ENCODE measurements around the gene ROMO1.

ROMO1 gene

DNA sequence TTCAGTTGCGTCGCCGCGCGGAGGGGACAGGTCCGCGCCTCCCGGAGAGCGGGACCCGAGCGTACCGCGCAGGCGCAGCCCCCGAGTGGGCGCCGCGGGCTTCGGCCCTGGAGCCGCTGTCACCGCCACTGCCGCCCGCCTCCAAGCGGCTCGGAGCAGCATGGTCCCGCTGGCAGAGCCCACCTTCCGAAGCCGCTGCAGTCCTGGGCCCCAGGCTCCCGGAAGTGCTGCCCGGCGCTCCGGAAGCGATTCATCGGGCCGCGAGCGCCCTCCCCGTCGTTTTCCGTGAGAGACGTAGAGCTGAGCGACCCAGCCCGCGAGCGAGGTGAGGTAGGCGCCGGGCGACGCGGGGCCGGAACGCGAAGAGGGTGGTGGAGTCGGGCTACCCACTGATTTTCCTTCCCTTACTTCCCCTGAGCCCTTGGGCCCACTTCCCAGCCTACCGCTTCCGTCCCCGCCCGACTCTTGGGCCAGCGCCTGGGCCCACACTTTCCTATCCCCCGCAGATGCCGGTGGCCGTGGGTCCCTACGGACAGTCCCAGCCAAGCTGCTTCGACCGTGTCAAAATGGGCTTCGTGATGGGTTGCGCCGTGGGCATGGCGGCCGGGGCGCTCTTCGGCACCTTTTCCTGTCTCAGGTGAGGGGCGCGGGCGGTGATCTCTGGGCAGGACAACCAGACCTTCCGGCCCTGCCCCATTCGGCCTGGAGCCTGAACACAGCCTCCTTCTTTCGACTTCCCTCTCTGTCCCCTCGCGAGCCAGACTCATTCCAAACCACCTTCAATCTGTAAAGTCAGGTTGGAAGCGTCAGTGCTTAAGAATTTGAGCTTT lies at the start of gene ROMO1, which contains the start of gene NFS1:
ROMO1 (plus strand) TSS at position 279 of the 830 bp plus-strand sequence; CDS start at position 507, 228 bp downstream.
NFS1 (minus strand) TSS at position 226 of the 830 bp plus-strand sequence; CDS start at position 162, 64 bp downstream.
- TF ChIP-seq SUZ12 (IDR thresholded peaks at IDR 0.05) (no peak), ELF4 (IDR thresholded peaks at IDR 0.05) (peak; percentile 40; the same call in 1 of the 2 replicates), L3MBTL2 (conservative IDR thresholded peaks at IDR 0.05) (0 out of 2 replicates have a peak, but pooled peaks have one; percentile 37)
- TF ChIP-seq, protein P1, sequence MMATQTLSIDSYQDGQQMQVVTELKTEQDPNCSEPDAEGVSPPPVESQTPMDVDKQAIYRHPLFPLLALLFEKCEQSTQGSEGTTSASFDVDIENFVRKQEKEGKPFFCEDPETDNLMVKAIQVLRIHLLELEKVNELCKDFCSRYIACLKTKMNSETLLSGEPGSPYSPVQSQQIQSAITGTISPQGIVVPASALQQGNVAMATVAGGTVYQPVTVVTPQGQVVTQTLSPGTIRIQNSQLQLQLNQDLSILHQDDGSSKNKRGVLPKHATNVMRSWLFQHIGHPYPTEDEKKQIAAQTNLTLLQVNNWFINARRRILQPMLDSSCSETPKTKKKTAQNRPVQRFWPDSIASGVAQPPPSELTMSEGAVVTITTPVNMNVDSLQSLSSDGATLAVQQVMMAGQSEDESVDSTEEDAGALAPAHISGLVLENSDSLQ (IDR thresholded peaks at IDR 0.05): peak; percentile 68
- CTCF ChIA-PET: interaction anchor here (1.5 kb wide), 1 partner anchor 12 kb away, joined by 3 read pairs; no protein-coding TSS in a partner anchor
- peak; percentile 91 for DNase-seq (ENCODE audit: extremely low spot score)
- POLR2A ChIA-PET: interaction anchor here (0.8 to 2.0 kb wide), 8 partner anchors 9 to 126 kb away, joined by 3 to 11 read pairs (median 4); partner anchors contain the start of gene RBM39

DNA sequence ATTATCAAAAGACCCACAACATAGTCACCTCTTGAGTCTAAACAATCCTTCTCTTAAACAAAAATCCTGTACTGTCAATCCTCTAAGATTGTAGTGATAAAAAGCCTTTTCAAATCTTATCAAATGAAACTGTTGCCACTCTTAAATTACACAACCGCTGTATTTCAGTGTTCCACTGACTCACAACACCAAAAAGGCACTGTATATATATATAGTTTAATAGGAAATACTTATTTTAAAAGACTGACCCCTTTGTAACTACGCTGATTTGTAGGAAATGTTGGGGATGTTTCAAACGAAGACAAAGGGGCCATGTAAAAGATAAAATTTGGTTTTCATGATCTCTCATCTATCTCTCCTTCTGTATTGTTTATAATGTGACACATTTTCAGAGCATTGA lies 48.6 kb upstream of the ROMO1 start:
- ChIA-PET CTCF (no interaction called here), POLR2A (no interaction called here)
- TF ChIP-seq FOXK2 (IDR thresholded peaks at IDR 0.05) (no peak), BHLHE40 (IDR thresholded peaks at IDR 0.05; ENCODE audit: borderline replicate concordance) (no peak), LEF1 (IDR thresholded peaks at IDR 0.05; ENCODE audit: borderline replicate concordance) (no peak), FOXA1 (IDR thresholded peaks at IDR 0.05) (no peak), TARDBP (IDR thresholded peaks at IDR 0.05) (no peak), ELF4 (IDR thresholded peaks at IDR 0.05) (no peak), CTBP1 (IDR thresholded peaks at IDR 0.05; ENCODE audit: borderline replicate concordance) (no peak), SP1 (IDR thresholded peaks at IDR 0.05) (no peak), ZNF384 (IDR thresholded peaks at IDR 0.05) (no peak), ARNT (IDR thresholded peaks at IDR 0.05) (no peak), SUZ12 (IDR thresholded peaks at IDR 0.05) (no peak), FOXM1 (IDR thresholded peaks at IDR 0.05; ENCODE audit: borderline replicate concordance) (no peak), HDGF (IDR thresholded peaks at IDR 0.05; ENCODE audit: borderline replicate concordance) (no peak), L3MBTL2 (conservative IDR thresholded peaks at IDR 0.05) (no peak)
- DNase-seq (ENCODE audit: extremely low spot score): no peak

DNA sequence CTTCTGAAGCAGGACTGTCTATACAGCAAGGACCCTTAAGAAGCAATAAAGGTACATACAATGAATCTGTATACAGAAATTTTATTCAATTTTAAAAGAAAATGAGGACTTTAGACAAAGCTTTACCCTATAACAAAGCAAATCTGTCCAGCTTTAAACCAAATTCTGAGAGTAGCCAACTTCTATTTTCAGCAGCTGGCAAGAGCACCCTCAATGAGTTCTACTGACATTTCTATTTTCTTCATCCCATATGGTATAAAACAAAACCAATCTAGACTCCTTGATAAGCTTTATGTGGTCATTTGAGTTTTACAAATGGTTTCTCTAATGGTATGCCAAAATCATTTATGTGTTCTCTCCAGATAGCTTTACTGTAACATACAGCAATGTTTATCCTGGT lies 47.2 kb upstream of the ROMO1 start:
- TF ChIP-seq CTBP1 (IDR thresholded peaks at IDR 0.05; ENCODE audit: borderline replicate concordance) (no peak), SUZ12 (IDR thresholded peaks at IDR 0.05) (no peak), FOXK2 (IDR thresholded peaks at IDR 0.05) (no peak), LEF1 (IDR thresholded peaks at IDR 0.05; ENCODE audit: borderline replicate concordance) (no peak), ELF4 (IDR thresholded peaks at IDR 0.05) (no peak), ZNF384 (IDR thresholded peaks at IDR 0.05) (no peak), ARNT (IDR thresholded peaks at IDR 0.05) (no peak), SP1 (IDR thresholded peaks at IDR 0.05) (no peak), L3MBTL2 (conservative IDR thresholded peaks at IDR 0.05) (no peak)
- ChIA-PET POLR2A (interaction anchor here (1.0 to 1.7 kb wide), 3 partner anchors 12 to 90 kb away, joined by 3 to 7 read pairs (median 7); partner anchors contain the start of genes CPNE1, RBM12 and RBM39), CTCF (interaction anchor here (0.9 kb wide), 1 partner anchor 33 kb away, joined by 3 read pairs; no protein-coding TSS in a partner anchor)
- no peak for DNase-seq (ENCODE audit: extremely low spot score)

DNA sequence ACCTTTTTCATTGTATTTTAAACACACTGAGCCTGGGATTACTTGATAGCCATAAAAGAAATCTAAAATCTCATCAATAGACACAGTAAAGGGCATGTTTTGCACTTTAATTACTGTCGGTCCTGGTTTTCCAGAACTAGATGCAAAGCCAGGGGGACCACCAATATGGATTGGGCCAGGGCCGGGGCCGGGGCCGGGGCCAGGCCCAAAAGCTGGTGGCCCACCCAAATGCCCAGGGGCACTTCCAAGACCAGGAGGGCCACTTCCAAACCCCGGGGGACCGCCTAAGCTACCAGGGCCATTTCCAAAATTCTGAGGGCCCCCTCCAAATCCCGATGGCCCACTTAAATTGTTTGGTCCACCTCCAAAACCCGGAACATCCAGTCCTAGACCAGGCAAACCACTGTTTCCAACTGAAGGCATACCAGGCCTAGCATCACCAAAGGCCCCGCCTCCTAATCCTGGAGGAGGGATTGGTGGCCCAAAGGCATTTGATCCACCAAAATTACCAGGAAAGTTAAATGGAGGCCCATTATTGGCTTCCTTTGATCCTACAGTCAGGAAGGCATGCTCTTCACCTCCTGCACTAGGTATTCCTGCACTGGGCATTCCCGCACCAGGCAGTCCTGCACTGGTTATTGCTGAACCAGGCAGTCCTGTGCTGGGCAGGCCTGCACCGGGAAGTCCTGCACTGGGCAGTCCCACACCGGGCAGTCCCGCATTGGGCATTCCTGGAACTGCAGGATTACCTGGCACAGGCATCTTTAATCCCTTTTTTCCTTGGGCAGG lies 46.4 kb upstream of the ROMO1 start:
- CTCF ChIA-PET: no interaction called here
- TF ChIP-seq FOXA1 (IDR thresholded peaks at IDR 0.05) (no peak), ZNF384 (IDR thresholded peaks at IDR 0.05) (no peak), ARNT (IDR thresholded peaks at IDR 0.05) (no peak), HDGF (IDR thresholded peaks at IDR 0.05; ENCODE audit: borderline replicate concordance) (no peak), NFRKB (IDR thresholded peaks at IDR 0.05) (no peak), SUZ12 (IDR thresholded peaks at IDR 0.05) (no peak), L3MBTL2 (conservative IDR thresholded peaks at IDR 0.05) (no peak), CTBP1 (IDR thresholded peaks at IDR 0.05; ENCODE audit: borderline replicate concordance) (no peak), ELF4 (IDR thresholded peaks at IDR 0.05) (no peak), TARDBP (IDR thresholded peaks at IDR 0.05) (no peak)
- TF ChIP-seq, protein P1 (IDR thresholded peaks at IDR 0.05): no peak
- no peak for DNase-seq (ENCODE audit: extremely low spot score)
- POLR2A ChIA-PET: interaction anchor here (1.0 to 1.7 kb wide), 3 partner anchors 11 to 89 kb away, joined by 3 to 7 read pairs (median 7); partner anchors contain the start of genes CPNE1, RBM12 and RBM39

DNA sequence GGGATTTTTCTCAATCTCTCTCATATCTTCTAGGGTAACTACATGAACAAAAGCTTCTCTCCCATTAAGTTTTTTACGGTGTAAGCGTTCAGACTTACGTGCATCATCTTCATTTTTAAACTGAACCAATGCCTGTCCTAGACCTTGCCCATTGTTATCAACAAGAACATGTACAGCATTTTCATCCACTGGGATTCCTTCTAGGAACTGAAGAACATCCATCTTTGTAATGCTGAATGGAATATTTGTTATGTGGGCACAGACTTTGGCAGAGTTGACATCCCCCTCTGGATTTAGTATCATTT lies 45.8 kb upstream of the ROMO1 start:
- TF ChIP-seq FOXK2 (IDR thresholded peaks at IDR 0.05): no peak
- no peak for TF ChIP-seq FOXM1 (IDR thresholded peaks at IDR 0.05; ENCODE audit: borderline replicate concordance)
- TF ChIP-seq, protein P1 (IDR thresholded peaks at IDR 0.05): no peak
- no peak for TF ChIP-seq ARNT (IDR thresholded peaks at IDR 0.05)
- TF ChIP-seq TARDBP (IDR thresholded peaks at IDR 0.05): no peak
- no peak for TF ChIP-seq BHLHE40 (IDR thresholded peaks at IDR 0.05; ENCODE audit: borderline replicate concordance)
- no peak for TF ChIP-seq CTBP1 (IDR thresholded peaks at IDR 0.05; ENCODE audit: borderline replicate concordance)
- no peak for TF ChIP-seq LEF1 (IDR thresholded peaks at IDR 0.05; ENCODE audit: borderline replicate concordance)
- CTCF ChIA-PET: no interaction called here
- POLR2A ChIA-PET: interaction anchor here (3.1 kb wide), 1 partner anchor 11 kb away, joined by 12 read pairs; the partner anchor contains the start of genes CPNE1 and RBM12

More for the DNA sequence above, 45.8 kb upstream of the ROMO1 start:
- DNase-seq (ENCODE audit: extremely low spot score): no peak
